ENCODE results near the gene RGS13. TPM values are rescaled to one million over a fixed set of nuclear protein-coding genes. Genes with fewer than 3 reads are reported as not detected.

Gene RGS13, protein sequence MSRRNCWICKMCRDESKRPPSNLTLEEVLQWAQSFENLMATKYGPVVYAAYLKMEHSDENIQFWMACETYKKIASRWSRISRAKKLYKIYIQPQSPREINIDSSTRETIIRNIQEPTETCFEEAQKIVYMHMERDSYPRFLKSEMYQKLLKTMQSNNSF
- total RNA-seq, result not detected in 2 replicates

DNA sequence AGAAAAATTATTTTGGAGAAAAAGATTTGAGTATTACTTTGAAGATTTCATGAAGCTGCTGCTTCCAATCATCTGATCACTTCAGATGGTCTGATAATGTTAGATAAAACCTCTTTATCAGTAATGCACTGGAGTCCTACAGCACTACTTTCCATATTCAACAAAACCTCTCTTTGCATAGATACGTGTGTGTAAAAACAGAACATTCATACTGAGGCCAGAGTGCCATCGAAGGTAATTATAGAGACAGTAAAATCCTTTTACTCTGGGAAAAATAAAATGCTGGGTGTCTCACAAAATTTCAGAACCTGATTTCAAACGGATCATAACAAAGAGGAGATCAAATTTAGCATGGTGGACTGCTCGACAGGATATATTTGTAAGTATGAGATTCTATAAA lies at the start of gene RGS13:
Gene RGS13, plus strand, starts transcription at position 209 of the 400 bp plus-strand sequence. CDS start 8,188 bp downstream, outside the sequence.

Other genes starting within 250 kb of the RGS13 start
- gene RGS1, start 60.4 kb upstream of the RGS13 start, total RNA-seq, result not detected in 2 replicates
- 7.2 and 7.3 TPM in 2 replicates for gene RGS2, start 172.9 kb downstream of the RGS13 start, total RNA-seq

Measured in hair follicular keratinocyte (primary cell).